Measurements from ENCODE around the gene TMEM129.

GRCh38 chr4:1690698-1691097 is 30.4 kb downstream of the TMEM129 start:
- TF ChIP-seq, protein P1, sequence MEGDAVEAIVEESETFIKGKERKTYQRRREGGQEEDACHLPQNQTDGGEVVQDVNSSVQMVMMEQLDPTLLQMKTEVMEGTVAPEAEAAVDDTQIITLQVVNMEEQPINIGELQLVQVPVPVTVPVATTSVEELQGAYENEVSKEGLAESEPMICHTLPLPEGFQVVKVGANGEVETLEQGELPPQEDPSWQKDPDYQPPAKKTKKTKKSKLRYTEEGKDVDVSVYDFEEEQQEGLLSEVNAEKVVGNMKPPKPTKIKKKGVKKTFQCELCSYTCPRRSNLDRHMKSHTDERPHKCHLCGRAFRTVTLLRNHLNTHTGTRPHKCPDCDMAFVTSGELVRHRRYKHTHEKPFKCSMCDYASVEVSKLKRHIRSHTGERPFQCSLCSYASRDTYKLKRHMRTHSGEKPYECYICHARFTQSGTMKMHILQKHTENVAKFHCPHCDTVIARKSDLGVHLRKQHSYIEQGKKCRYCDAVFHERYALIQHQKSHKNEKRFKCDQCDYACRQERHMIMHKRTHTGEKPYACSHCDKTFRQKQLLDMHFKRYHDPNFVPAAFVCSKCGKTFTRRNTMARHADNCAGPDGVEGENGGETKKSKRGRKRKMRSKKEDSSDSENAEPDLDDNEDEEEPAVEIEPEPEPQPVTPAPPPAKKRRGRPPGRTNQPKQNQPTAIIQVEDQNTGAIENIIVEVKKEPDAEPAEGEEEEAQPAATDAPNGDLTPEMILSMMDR (conservative IDR thresholded peaks at IDR 0.05) = no peak
- TF ChIP-seq EZH2 (IDR thresholded peaks at IDR 0.05; ENCODE audit: low read depth) = no peak

Data from PC-9 (cell line).